Mesothelial cell of epicardium (in vitro differentiated cells): ENCODE measurements around the gene CACNA1C. TPM values are rescaled to one million over a fixed set of nuclear protein-coding genes. Genes with fewer than 3 reads are reported as not detected.

Experiments
- DNase-seq, 2 experiments: peaks; one replicate each; pipeline ENCODE4 v3.0.0; 2021; ENCODE audit warnings: low spot score in 2 of 2; ENCODE audit not compliant: unreplicated experiment in 2 of 2
- H3K27ac Mint-ChIP-seq: 2 replicates; pipeline ENCODE4 v1.8.0; 2021; ENCODE audit warnings: mixed read lengths
- H3K27me3 Mint-ChIP-seq: 2 replicates; pipeline ENCODE4 v1.8.0; 2021; ENCODE audit warnings: low read depth, mixed read lengths
- H3K36me3 Mint-ChIP-seq: 2 replicates; pipeline ENCODE4 v1.8.0; 2021; ENCODE audit warnings: mixed read lengths
- H3K4me1 Mint-ChIP-seq: 2 replicates; pipeline ENCODE4 v1.8.0; 2021; ENCODE audit warnings: mixed read lengths
- H3K4me3 Mint-ChIP-seq: 2 replicates; pipeline ENCODE4 v1.8.0; 2021; ENCODE audit warnings: mild to moderate bottlenecking, moderate library complexity, mixed read lengths
- H3K9me3 Mint-ChIP-seq: 2 replicates; pipeline ENCODE4 v1.8.0; 2021; ENCODE audit warnings: mixed read lengths
- total RNA-seq: library from RNA; stranded (reverse); gene quantifications from 3 replicates; pipeline ENCODE4 v1.2.1, GENCODE V29; 2021
- TF ChIP-seq, protein P1 (sequence below): fragments of 200-600 bp; sonication (generic); IDR thresholded peaks from one replicate; pipeline ENCODE4 v1.5.0; 2021; ENCODE audit warnings: antibody characterized with exemption; ENCODE audit not compliant: unreplicated experiment

Gene CACNA1C
- total RNA-seq, 1 donor from 2014 or later: 33.6 TPM

DNA sequence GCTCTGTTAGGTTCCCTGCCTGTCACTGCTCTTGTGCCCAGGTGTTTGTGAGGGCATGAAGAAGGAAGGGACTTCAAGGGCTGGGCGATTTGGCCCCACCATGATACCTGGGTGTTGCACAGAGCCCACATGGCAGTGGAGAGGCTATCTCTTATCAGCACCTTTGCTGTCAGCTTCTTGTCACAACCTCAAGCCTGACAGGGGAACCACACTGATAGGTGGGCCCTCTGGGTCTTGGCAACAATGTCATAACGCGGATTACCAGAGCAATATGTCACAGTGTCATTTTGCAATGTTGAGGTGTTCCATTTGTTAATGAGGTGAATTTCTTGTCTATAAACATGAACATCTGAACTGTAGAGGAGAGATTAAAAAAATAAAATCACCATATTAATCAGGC, 22.9 kb upstream of the CACNA1C start:
- peaks cover 13% of the 10 kb centered on the region for H3K4me1 Mint-ChIP-seq
- H3K36me3 Mint-ChIP-seq: no peaks in the 10 kb centered on the region

DNA sequence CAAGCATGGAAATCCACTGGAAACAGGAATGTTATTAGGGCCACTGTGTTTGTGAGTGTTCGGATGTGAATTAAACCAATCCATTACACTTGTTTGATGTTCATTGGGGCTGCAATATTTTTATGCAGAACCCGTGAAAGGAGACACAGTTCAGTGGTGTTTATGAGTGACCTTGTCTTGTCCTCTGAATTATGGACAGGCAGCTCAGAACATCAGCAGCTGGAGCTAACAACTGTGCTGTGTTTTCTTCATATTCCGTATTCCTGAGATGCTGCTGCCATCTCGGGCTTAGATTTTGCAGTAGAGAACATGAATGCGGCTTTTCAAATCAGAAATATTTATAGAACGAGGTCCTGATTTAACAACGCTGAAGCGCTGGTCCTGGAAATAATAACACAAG, 20.3 kb upstream of the CACNA1C start:
- no peak overlapping the region for H3K4me3 Mint-ChIP-seq
- peaks cover 24% of the 10 kb centered on the region for H3K4me1 Mint-ChIP-seq
- no peak overlapping the region for H3K27ac Mint-ChIP-seq
- H3K9me3 Mint-ChIP-seq: no peaks in the 10 kb centered on the region
- H3K27me3 Mint-ChIP-seq: peaks cover 15% of the 10 kb centered on the region
- no peaks in the 10 kb centered on the region for H3K36me3 Mint-ChIP-seq
- TF ChIP-seq, protein P1, sequence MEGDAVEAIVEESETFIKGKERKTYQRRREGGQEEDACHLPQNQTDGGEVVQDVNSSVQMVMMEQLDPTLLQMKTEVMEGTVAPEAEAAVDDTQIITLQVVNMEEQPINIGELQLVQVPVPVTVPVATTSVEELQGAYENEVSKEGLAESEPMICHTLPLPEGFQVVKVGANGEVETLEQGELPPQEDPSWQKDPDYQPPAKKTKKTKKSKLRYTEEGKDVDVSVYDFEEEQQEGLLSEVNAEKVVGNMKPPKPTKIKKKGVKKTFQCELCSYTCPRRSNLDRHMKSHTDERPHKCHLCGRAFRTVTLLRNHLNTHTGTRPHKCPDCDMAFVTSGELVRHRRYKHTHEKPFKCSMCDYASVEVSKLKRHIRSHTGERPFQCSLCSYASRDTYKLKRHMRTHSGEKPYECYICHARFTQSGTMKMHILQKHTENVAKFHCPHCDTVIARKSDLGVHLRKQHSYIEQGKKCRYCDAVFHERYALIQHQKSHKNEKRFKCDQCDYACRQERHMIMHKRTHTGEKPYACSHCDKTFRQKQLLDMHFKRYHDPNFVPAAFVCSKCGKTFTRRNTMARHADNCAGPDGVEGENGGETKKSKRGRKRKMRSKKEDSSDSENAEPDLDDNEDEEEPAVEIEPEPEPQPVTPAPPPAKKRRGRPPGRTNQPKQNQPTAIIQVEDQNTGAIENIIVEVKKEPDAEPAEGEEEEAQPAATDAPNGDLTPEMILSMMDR: no peak
- no peak for DNase-seq

More for the DNA sequence above, 22.9 kb upstream of the CACNA1C start:
- TF ChIP-seq, protein P1: no peak
- Mint-ChIP-seq H3K27me3 (peaks cover 17% of the 10 kb centered on the region), H3K4me3 (no peak overlapping the region), H3K27ac (no peak overlapping the region), H3K9me3 (no peaks in the 10 kb centered on the region)
- no peak for DNase-seq

DNA sequence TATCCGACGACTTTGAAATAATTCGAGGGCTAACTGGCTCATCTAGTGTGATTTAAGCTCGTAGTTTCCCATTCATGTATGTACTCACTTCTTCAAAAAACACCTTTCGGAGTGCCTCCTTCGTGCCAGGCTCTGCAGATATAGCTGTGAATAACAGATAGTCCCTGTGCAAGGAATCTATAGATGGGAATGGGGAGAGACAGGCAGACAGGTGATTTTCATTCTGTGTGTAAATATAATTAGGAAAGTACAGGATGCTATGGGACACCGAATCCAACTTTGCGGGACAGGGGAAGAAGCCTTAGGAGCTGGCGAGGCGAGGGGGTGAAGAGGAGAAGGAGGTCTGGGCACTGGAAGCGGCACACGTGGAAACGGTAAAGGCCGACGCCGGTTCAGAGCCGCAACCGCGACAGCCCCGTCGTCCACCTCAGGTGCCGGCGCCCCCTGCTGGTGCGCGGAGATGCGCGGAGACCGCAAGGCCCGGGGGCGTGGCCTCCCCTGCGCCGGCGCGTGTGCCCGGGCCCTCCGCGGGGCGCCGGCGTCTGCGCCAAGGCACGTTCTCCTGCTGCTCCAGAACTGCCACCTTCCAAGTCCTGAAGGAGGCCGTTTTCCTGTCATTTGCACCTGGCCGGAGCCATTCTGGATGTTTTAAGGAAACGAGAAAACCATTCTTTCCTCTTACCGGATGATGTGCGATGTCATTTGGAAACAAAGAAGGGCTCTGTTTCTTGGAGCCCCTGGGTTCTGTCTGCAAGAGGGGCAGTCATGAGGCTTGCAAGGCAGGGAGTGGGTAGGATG, 18.0 kb upstream of the CACNA1C start:
- peaks cover 15% of the 10 kb centered on the region for H3K27me3 Mint-ChIP-seq
- no peaks in the 10 kb centered on the region for H3K9me3 Mint-ChIP-seq
- no peaks in the 10 kb centered on the region for H3K36me3 Mint-ChIP-seq
- H3K27ac Mint-ChIP-seq: no peak overlapping the region
- peak; percentile 88 to 93 for DNase-seq
- H3K4me1 Mint-ChIP-seq: peaks cover 24% of the 10 kb centered on the region
- H3K4me3 Mint-ChIP-seq: peak overlapping the region; percentile 63
- TF ChIP-seq, protein P1: peak; percentile 90

DNA sequence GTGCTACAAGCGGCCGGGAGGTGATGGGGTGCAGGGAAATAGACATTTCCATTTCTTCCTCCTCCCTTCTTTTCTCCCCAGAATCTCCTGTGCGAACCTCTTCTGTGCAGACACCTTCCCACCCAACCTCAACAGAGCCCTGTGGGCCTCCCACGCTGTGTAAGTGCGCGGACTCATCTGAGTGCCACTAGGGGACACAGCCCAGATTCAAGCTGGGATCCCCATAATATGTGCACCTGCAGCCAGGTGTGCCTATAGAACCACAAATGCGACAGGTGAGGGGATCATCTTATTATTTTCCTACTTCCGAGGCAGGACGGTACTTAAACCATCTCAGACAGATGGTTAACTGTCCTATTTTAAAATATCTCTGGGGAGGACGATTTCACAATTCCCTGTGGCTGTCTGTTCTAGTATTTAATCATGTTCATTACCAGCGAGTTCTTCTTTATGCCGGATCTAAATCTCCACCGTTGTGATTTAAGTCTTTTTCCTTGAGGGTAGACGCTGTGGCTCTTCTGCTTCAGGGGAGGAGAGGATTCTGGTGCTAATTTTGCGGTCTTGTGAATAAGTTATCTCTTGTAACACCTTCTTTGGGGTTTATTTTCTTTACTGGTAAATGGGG, 17.2 kb upstream of the CACNA1C start:
- H3K4me3 Mint-ChIP-seq: peak overlapping the region; percentile 63
- no peaks in the 10 kb centered on the region for H3K9me3 Mint-ChIP-seq
- peaks cover 18% of the 10 kb centered on the region for H3K4me1 Mint-ChIP-seq
- no peak for DNase-seq
- no peaks in the 10 kb centered on the region for H3K36me3 Mint-ChIP-seq
- no peak overlapping the region for H3K27ac Mint-ChIP-seq
- H3K27me3 Mint-ChIP-seq: peaks cover 15% of the 10 kb centered on the region
- TF ChIP-seq, protein P1: no peak

DNA sequence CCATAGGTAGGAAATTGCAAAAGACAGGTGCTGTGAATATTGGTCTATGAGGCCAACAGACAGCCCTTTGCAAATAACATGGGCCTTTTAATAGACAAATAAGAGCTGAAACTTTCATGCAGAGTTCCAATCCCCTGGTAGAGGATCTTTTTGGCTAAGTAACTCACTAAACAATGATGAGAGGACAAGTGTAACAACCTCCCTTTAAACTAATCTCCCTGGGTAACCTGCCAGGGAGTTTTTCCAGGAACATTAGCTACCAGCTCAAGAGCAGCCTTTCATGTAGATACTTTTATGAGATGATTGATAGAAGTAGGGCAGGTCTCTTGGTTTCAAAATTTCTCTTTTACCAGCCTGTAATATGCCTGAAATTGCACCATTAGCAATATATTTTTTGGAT, 13.8 kb upstream of the CACNA1C start:
- no peak for DNase-seq
- Mint-ChIP-seq H3K36me3 (no peaks in the 10 kb centered on the region), H3K27ac (no peak overlapping the region), H3K9me3 (no peaks in the 10 kb centered on the region), H3K27me3 (peaks cover 3% of the 10 kb centered on the region), H3K4me1 (peaks cover 16% of the 10 kb centered on the region), H3K4me3 (no peak overlapping the region)
- TF ChIP-seq, protein P1: no peak
